ENCODE data around the gene HMGXB3. TPM values are rescaled to one million over a fixed set of nuclear protein-coding genes. Genes with fewer than 3 reads are reported as not detected.

The HMGXB3 gene
- total RNA-seq, 1 experiment from 2014 or later = 26.9 TPM

- no peak overlapping the region for H2BK15ac ChIP-seq (ENCODE audit: low read depth, low read length)
- H3T11ph ChIP-seq (ENCODE audit: low read length) = no peak overlapping the region
- Mint-ChIP-seq H3K36me3 (ENCODE audit: insufficient read depth in 1 of 3, low read depth in 3 of 3) (peaks cover 27 to 89% (median 74%) of the 10 kb centered on the region in 3 experiments; a peak in 6 of 7 replicates), H3K9me3 (no peaks in the 10 kb centered on the region), H3K4me1 (peaks cover 5 to 11% of the 10 kb centered on the region in 2 experiments), H3K27me3 (ENCODE audit: low read depth) (no peaks in the 10 kb centered on the region), H3K4me3 (no peak overlapping the region), H3K27ac (no peak overlapping the region)
- H2BK20ac ChIP-seq (ENCODE audit: low read depth, low read length, poor library complexity, severe bottlenecking) = no peak overlapping the region
- H3K27ac ChIP-seq (ENCODE audit: insufficient read length, low read depth, low read length) = no peak overlapping the region
- H2BK120ac ChIP-seq (ENCODE audit: low read depth, low read length, poor library complexity, severe bottlenecking) = no peak overlapping the region
- H4K8ac ChIP-seq (replicated peaks; ENCODE audit: insufficient read length, low read depth, low read length) = no peak overlapping the region
- H3K27me3 ChIP-seq (ENCODE audit: insufficient read depth, low read length) = no peaks in the 10 kb centered on the region
- no peak overlapping the region for H2AFZ ChIP-seq (ENCODE audit: low read length)
- H3K4me2 ChIP-seq (ENCODE audit: insufficient read depth, insufficient read length, low read length) = no peak overlapping the region
- H3K9ac ChIP-seq (ENCODE audit: extremely low read depth, insufficient read length, low read length) = no peak overlapping the region
- no peak overlapping the region for H2BK12ac ChIP-seq (ENCODE audit: insufficient read length, low read depth, low read length)
- no peak overlapping the region for H4K5ac ChIP-seq (ENCODE audit: insufficient read length, low read depth, low read length)
- no peaks in the 10 kb centered on the region for H3K79me2 ChIP-seq (ENCODE audit: insufficient read depth, low read length)
- H3K79me1 ChIP-seq (ENCODE audit: insufficient read depth, low read depth, low read length, poor library complexity, severe bottlenecking) = no peaks in the 10 kb centered on the region
- H4K91ac ChIP-seq (ENCODE audit: insufficient read length, low read depth, low read length) = no peak overlapping the region
- no peaks in the 10 kb centered on the region; the same call in 1 of the 2 replicates for H3K4me1 ChIP-seq (ENCODE audit: insufficient read depth, low read length)
- H3K23ac ChIP-seq (ENCODE audit: insufficient read length, low read depth, low read length) = no peak overlapping the region
- H3K4ac ChIP-seq (ENCODE audit: low read depth, low read length) = no peak overlapping the region
- no peak for DNase-seq
- H3K9me3 ChIP-seq (ENCODE audit: control insufficient read depth, low read depth, low read length) = no peaks in the 10 kb centered on the region
- no peaks in the 10 kb centered on the region for H4K20me1 ChIP-seq (ENCODE audit: control insufficient read depth, insufficient read depth, insufficient read length)
- H3K18ac ChIP-seq (ENCODE audit: insufficient read length, low read depth, low read length) = no peak overlapping the region
- no peak for TF ChIP-seq CTCF (conservative IDR thresholded peaks at IDR 0.05)
- H3K23me2 ChIP-seq (ENCODE audit: insufficient read length, low read depth, low read length, poor library complexity, severe bottlenecking) = no peaks in the 10 kb centered on the region
- H3K56ac ChIP-seq (ENCODE audit: insufficient read length, low read depth, low read length) = no peak overlapping the region
- no peak overlapping the region for H2AK5ac ChIP-seq (ENCODE audit: insufficient read length, low read length)
- H2BK5ac ChIP-seq (ENCODE audit: insufficient read length, low read length) = no peak overlapping the region
- no peak overlapping the region for H3K14ac ChIP-seq (ENCODE audit: insufficient read depth, low read length)
Observed at GRCh38 chr5:150044329-150044681, 43.8 kb downstream of the HMGXB3 start.

Measured in H9 (cell line).